IMR-90 (cell line): Measurements from ENCODE around the gene GIT1. TPM values are rescaled to one million over a fixed set of nuclear protein-coding genes. Genes with fewer than 3 reads are reported as not detected.

Experiments
- BHLHE40 ChIP-seq: fragments of 150-350 bp; IDR thresholded peaks from 2 replicates; pipeline ENCODE4 v1.6.1; 2016; ENCODE audit warnings: mild to moderate bottlenecking, low read depth, low read length
- CHD1 ChIP-seq: IDR thresholded peaks from 2 replicates; pipeline ENCODE4 v1.6.1; 2012; ENCODE audit warnings: low read depth, low read length, improper control_type of control experiment
- ELK1 ChIP-seq: fragments of 150-350 bp; IDR thresholded peaks from 2 replicates; pipeline ENCODE4 v1.6.1; 2016; ENCODE audit warnings: low read depth, mild to moderate bottlenecking, low read length, moderate library complexity, borderline replicate concordance
- polyA plus RNA-seq, 3 experiments: library from polyadenylated mRNA; depleted of rRNA; stranded (reverse); fragments of >200 nt; gene quantifications; 2 replicates each; pipeline ENCODE4 v1.2.3, GENCODE V29; 2012; ENCODE audit warnings: low replicate concordance in 1 of 3
- total RNA-seq: library from RNA; depleted of rRNA; stranded (reverse); fragments of >200 nt; gene quantifications from 2 replicates; pipeline ENCODE4 v1.2.3, GENCODE V29; 2012

The GIT1 gene
- total and polyA plus RNA-seq, 2 of the 4 experiments (the other 2 are of a cell fraction) = 14.2 to 34.2 TPM

- TF ChIP-seq ELK1 = no peak
- 0 out of 2 replicates have a peak, but pooled peaks have one; percentile 40 for TF ChIP-seq CHD1
- TF ChIP-seq BHLHE40 = no peak
These were observed 20.9 kb downstream of the GIT1 start, which contains the start of gene TP53I13 (continued) for GRCh38 chr17:29568331-29569244.
